NCI-H1436 treated with DMSO at 0.1 percent for 48 hours (cell line): ENCODE measurements around the gene ENPP6.
"Not testable (repeated sequence)": the region's sequence is repeated elsewhere in the genome, so short reads cannot be mapped to it uniquely, and the experiment has no call there.

Experiments used
- DNase-seq: peaks from one replicate; lab custom pipeline; 2025; lab: John Stamatoyannopoulos, UW

ENPP6 gene

DNA sequence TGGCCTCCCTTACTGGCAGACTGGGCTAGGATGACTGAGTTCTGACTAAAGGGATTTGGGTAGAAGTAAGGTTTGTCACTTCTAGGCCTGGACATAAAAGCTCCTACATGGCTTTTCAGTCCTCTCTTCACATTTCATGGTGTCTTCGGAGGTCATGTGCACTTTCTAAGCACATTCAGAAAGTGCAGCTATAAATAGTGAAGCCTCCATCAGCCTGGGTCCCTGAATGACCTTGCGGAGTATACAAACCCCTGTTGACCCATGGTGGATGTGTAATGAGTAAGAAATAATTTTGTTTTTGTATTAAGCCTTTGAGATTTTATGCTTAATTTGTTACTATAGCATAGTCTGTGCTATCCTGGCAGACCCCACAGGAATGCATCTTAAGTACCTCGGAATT is 158.6 kb downstream of the ENPP6 start:
- no peak for DNase-seq

DNA sequence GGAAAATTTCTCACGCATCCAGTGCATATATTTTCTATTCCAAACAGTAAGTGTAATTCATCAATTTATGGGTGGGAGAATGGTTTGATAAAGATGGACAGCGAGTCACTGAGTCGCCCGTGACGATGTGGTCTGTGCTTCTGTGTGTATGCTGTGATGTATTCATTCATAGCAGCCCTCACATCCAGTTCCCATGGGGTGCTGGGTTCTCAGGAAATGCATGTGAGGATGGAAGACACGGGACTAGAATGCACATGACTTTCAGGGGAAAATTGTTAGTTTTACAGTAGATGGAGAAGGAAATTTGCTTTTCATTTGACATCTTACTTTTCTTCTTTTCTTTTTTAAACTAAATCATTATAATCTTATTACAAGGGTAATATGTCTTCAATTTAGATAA is 159.6 kb downstream of the ENPP6 start:
- no peak for DNase-seq

GRCh38 chr4:184056877-184057276 is 160.8 kb downstream of the ENPP6 start:
- no peak for DNase-seq

- DNase-seq: no peak
Measured at GRCh38 chr4:184053434-184053833, 164.2 kb downstream of the ENPP6 start.

DNA sequence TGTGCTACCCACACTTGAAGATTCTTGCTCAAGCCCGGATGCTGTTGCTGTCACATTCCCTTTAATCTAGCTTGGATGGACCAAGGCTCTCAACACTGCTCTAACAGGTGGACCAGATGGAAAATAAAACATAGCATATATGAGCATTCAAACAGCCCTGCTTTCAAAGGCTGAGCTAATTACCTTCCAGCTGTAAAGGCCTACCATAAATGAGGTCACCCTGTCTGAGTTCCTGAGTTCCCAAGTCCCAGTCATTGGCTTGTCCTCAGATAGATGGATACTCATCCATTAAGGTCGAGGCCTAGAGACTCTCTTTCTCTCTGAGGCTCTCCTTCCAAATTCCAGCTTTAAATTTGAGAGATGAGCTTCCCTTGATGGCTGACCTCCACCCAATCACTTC is 165.1 kb downstream of the ENPP6 start:
- no peak for DNase-seq

GRCh38 chr4:184051262-184051661 is 166.4 kb downstream of the ENPP6 start:
- DNase-seq: not testable (repeated sequence)

GRCh38 chr4:184046148-184046547 is 171.5 kb downstream of the ENPP6 start:
- DNase-seq: no peak

DNA sequence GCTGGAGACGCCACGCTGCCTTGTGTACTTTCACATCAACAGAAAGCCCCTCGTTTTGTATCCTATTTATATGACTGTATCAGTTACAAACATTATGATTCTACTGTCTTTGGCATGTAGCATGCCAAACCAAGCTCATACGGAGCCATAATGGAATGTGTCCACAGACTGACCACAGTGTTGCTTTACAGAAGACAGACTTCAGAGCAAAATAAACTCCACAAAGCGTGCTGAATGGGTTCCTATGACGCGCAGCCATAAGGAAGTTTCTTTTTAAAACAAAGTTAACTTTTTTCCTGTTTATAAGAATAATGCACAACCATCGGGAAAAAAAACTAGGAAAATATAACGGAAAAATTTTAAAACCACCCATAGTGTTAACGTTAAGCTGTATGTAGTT is 176.5 kb downstream of the ENPP6 start:
- DNase-seq: no peak

GRCh38 chr4:184039963-184040383 is 177.7 kb downstream of the ENPP6 start:
- no peak for DNase-seq
